GM04504 (cell line): ENCODE measurements around the gene SLC16A8.
"Not testable (repeated sequence)": the region's sequence is repeated elsewhere in the genome, so short reads cannot be mapped to it uniquely, and the experiment has no call there.

Source experiments
- DNase-seq: peaks from one replicate; pipeline ENCODE4 v3.0.0-alpha.2; 2012; ENCODE audit warnings: low read depth

SLC16A8 gene

GRCh38 chr22:38086001-38086845 lies 2.2 kb upstream of the SLC16A8 start:
- DNase-seq: no peak

- no peak for DNase-seq
Observed at GRCh38 chr22:38085501-38085900, 1.5 kb upstream of the SLC16A8 start.

GRCh38 chr22:38085056-38085455 lies 1.1 kb upstream of the SLC16A8 start:
- no peak for DNase-seq

- no peak for DNase-seq
Observed at GRCh38 chr22:38082986-38083710, 836 bp downstream of the SLC16A8 start.

GRCh38 chr22:38081941-38082828 lies 1.8 kb downstream of the SLC16A8 start:
- DNase-seq: no peak

GRCh38 chr22:38081636-38081940 lies 2.4 kb downstream of the SLC16A8 start:
- DNase-seq: no peak

- no peak for DNase-seq
Observed at GRCh38 chr22:38080850-38081635, 2.9 kb downstream of the SLC16A8 start.

GRCh38 chr22:38080474-38080849 lies 3.5 kb downstream of the SLC16A8 start:
- no peak for DNase-seq

- DNase-seq: no peak
Observed at GRCh38 chr22:38079804-38080203, 4.2 kb downstream of the SLC16A8 start.

GRCh38 chr22:38079208-38079607 lies 4.8 kb downstream of the SLC16A8 start:
- not testable (repeated sequence) for DNase-seq

GRCh38 chr22:38078046-38078840 lies 5.7 kb downstream of the SLC16A8 start:
- no peak for DNase-seq

GRCh38 chr22:38077595-38077994 lies 6.4 kb downstream of the SLC16A8 start:
- DNase-seq: no peak

GRCh38 chr22:38077096-38077495 lies 6.9 kb downstream of the SLC16A8 start:
- no peak for DNase-seq

GRCh38 chr22:38075961-38076360 lies 8.0 kb downstream of the SLC16A8 start:
- no peak for DNase-seq

GRCh38 chr22:38075105-38075825 lies 8.7 kb downstream of the SLC16A8 start:
- no peak for DNase-seq

GRCh38 chr22:38074181-38075104 lies 9.5 kb downstream of the SLC16A8 start:
- no peak for DNase-seq

- no peak for DNase-seq
Observed at GRCh38 chr22:38073150-38074130, 10.5 kb downstream of the SLC16A8 start.
